ENCODE results near the gene COL4A1. TPM values are rescaled to one million over a fixed set of nuclear protein-coding genes. Genes with fewer than 3 reads are reported as not detected.

The COL4A1 gene
- total and polyA plus RNA-seq, 2 experiments from 2014 or later: 184 to 519 TPM

GRCh38 chr13:110233181-110233950 is 73.6 kb downstream of the COL4A1 start:
- Histone ChIP-seq H3F3A (ENCODE audit: insufficient read depth) (peaks cover 14% of the 10 kb centered on the region), H2AFZ (peak overlapping the region; percentile 79), H3K4me2 (ENCODE audit: unreplicated experiment) (peak overlapping the region; percentile 92), H3K9ac (peak overlapping the region; percentile 73), H3K4me1 (ENCODE audit: insufficient read depth) (peaks cover 15% of the 10 kb centered on the region), H3K4me3 (peak overlapping the region; percentile 68), H3K27me3 (replicated peaks; ENCODE audit: insufficient read depth) (no peaks in the 10 kb centered on the region), H3K79me2 (ENCODE audit: insufficient read depth) (no peaks in the 10 kb centered on the region), H3K27ac (peak overlapping the region; percentile 63), H3K9me3 (ENCODE audit: low read depth) (no peaks in the 10 kb centered on the region), H4K20me1 (ENCODE audit: insufficient read depth) (no peaks in the 10 kb centered on the region), H3K9me2 (ENCODE audit: insufficient read depth) (no peaks in the 10 kb centered on the region), H3K36me3 (ENCODE audit: low read depth) (no peaks in the 10 kb centered on the region)
- in situ Hi-C loops (cut with MboI): loop anchor here (10.0 kb wide), 1 partner anchor 181 kb away; no protein-coding TSS in a partner anchor
- peak; percentile 92 for DNase-seq
- WGBS, 2 experiments (ENCODE audit: low coverage in 1 of 2, low lambda C conversion rate in 2 of 2, missing lambda C conversion rate in 2 of 2): 4 to 8% methylated on average over 20 of the region's 20 CpGs
- TF ChIP-seq EZH2 (IDR thresholded peaks at IDR 0.05; ENCODE audit: insufficient read depth, poor library complexity, severe bottlenecking) (no peak), EZH2phosphoT487 (IDR thresholded peaks at IDR 0.05; ENCODE audit: insufficient read depth, low read depth) (no peak)

- no peaks in the 10 kb centered on the region for H3K79me2 ChIP-seq (ENCODE audit: insufficient read depth)
- in situ Hi-C loops (cut with MboI): loop anchor here (10.0 kb wide), 1 partner anchor 182 kb away; no protein-coding TSS in a partner anchor
These were observed 74.2 kb downstream of the COL4A1 start for GRCh38 chr13:110232756-110233155.

GRCh38 chr13:110232142-110232541 is 74.8 kb downstream of the COL4A1 start:
- Histone ChIP-seq H3K79me2 (ENCODE audit: insufficient read depth) (no peaks in the 10 kb centered on the region), H3F3A (ENCODE audit: insufficient read depth) (peaks cover 14% of the 10 kb centered on the region), H3K27ac (peak overlapping the region; percentile 63; the same call in 1 of the 2 replicates), H2AFZ (peak overlapping the region; percentile 79; the same call in 1 of the 2 replicates), H3K36me3 (ENCODE audit: low read depth) (no peaks in the 10 kb centered on the region), H3K27me3 (replicated peaks; ENCODE audit: insufficient read depth) (no peaks in the 10 kb centered on the region), H3K4me3 (no peak overlapping the region; the same call in 1 of the 2 replicates), H3K9ac (peak overlapping the region; percentile 73), H3K9me3 (ENCODE audit: low read depth) (no peaks in the 10 kb centered on the region), H4K20me1 (ENCODE audit: insufficient read depth) (no peaks in the 10 kb centered on the region), H3K4me1 (ENCODE audit: insufficient read depth) (peaks cover 15% of the 10 kb centered on the region), H3K9me2 (ENCODE audit: insufficient read depth) (no peaks in the 10 kb centered on the region), H3K4me2 (ENCODE audit: unreplicated experiment) (peak overlapping the region; percentile 92)
- no peak for DNase-seq
- 59 to 66% methylated on average over 5 of the region's 5 CpGs for WGBS, 2 experiments (ENCODE audit: low coverage in 1 of 2, low lambda C conversion rate in 2 of 2, missing lambda C conversion rate in 2 of 2)
- TF ChIP-seq EZH2phosphoT487 (IDR thresholded peaks at IDR 0.05; ENCODE audit: insufficient read depth, low read depth) (no peak), EZH2 (IDR thresholded peaks at IDR 0.05; ENCODE audit: insufficient read depth, poor library complexity, severe bottlenecking) (no peak)
- in situ Hi-C loops (cut with MboI): loop anchor here (10.0 kb wide), 1 partner anchor 183 kb away; no protein-coding TSS in a partner anchor

More at GRCh38 chr13:110232756-110233155, 74.2 kb downstream of the COL4A1 start:
- Histone ChIP-seq H3K9me3 (ENCODE audit: low read depth) (no peaks in the 10 kb centered on the region), H3K4me2 (ENCODE audit: unreplicated experiment) (peak overlapping the region; percentile 92), H2AFZ (peak overlapping the region; percentile 79), H3F3A (ENCODE audit: insufficient read depth) (peaks cover 14% of the 10 kb centered on the region), H3K4me3 (peak overlapping the region; percentile 68), H3K36me3 (ENCODE audit: low read depth) (no peaks in the 10 kb centered on the region), H3K27me3 (replicated peaks; ENCODE audit: insufficient read depth) (no peaks in the 10 kb centered on the region), H3K9me2 (ENCODE audit: insufficient read depth) (no peaks in the 10 kb centered on the region), H3K4me1 (ENCODE audit: insufficient read depth) (peaks cover 15% of the 10 kb centered on the region), H3K9ac (peak overlapping the region; percentile 73), H3K27ac (peak overlapping the region; percentile 63), H4K20me1 (ENCODE audit: insufficient read depth) (no peaks in the 10 kb centered on the region)
- DNase-seq: peak; percentile 77
- 10 to 12% methylated on average over 11 of the region's 11 CpGs for WGBS, 2 experiments (ENCODE audit: low coverage in 1 of 2, low lambda C conversion rate in 2 of 2, missing lambda C conversion rate in 2 of 2)
- TF ChIP-seq EZH2 (IDR thresholded peaks at IDR 0.05; ENCODE audit: insufficient read depth, poor library complexity, severe bottlenecking): no peak
- TF ChIP-seq EZH2phosphoT487 (IDR thresholded peaks at IDR 0.05; ENCODE audit: insufficient read depth, low read depth): no peak

GRCh38 chr13:110231348-110232047 is 75.5 kb downstream of the COL4A1 start:
- H3K27ac ChIP-seq: no peak overlapping the region
- no peaks in the 10 kb centered on the region for H3K9me2 ChIP-seq (ENCODE audit: insufficient read depth)
- no peaks in the 10 kb centered on the region for H4K20me1 ChIP-seq (ENCODE audit: insufficient read depth)
- H3K9ac ChIP-seq: no peak overlapping the region
- H3K79me2 ChIP-seq (ENCODE audit: insufficient read depth): no peaks in the 10 kb centered on the region
- H3K27me3 ChIP-seq (replicated peaks; ENCODE audit: insufficient read depth): no peaks in the 10 kb centered on the region
- H3K9me3 ChIP-seq (ENCODE audit: low read depth): no peaks in the 10 kb centered on the region
- in situ Hi-C loops (cut with MboI): loop anchor here (10.0 kb wide), 1 partner anchor 183 kb away; no protein-coding TSS in a partner anchor
- H2AFZ ChIP-seq: no peak overlapping the region
- no peak for TF ChIP-seq EZH2 (IDR thresholded peaks at IDR 0.05; ENCODE audit: insufficient read depth, poor library complexity, severe bottlenecking)
- TF ChIP-seq EZH2phosphoT487 (IDR thresholded peaks at IDR 0.05; ENCODE audit: insufficient read depth, low read depth): no peak
- no peak for DNase-seq
- no peaks in the 10 kb centered on the region for H3K36me3 ChIP-seq (ENCODE audit: low read depth)
- 90 to 92% methylated on average over 16 of the region's 16 CpGs for WGBS, 2 experiments (ENCODE audit: low coverage in 1 of 2, low lambda C conversion rate in 2 of 2, missing lambda C conversion rate in 2 of 2)
- H3K4me1 ChIP-seq (ENCODE audit: insufficient read depth): peaks cover 15% of the 10 kb centered on the region
- peaks cover 14% of the 10 kb centered on the region for H3F3A ChIP-seq (ENCODE audit: insufficient read depth)
- no peak overlapping the region for H3K4me2 ChIP-seq (ENCODE audit: unreplicated experiment)
- no peak overlapping the region for H3K4me3 ChIP-seq

All from GM23248 (cell line).